ENCODE data around the gene APOL5. TPM values are rescaled to one million over a fixed set of nuclear protein-coding genes. Genes with fewer than 3 reads are reported as not detected.
"Not testable (repeated sequence)": the region's sequence is repeated elsewhere in the genome, so short reads cannot be mapped to it uniquely, and the experiment has no call there.

The APOL5 gene
- total and polyA plus RNA-seq, 2 donors (not counting 1 experiment from before 2014, with no cell fraction given): 0.06 TPM; not detected in 1

- Histone ChIP-seq H3K79me2 (ENCODE audit: control insufficient read depth, insufficient read depth, low read length) (no peaks in the 10 kb centered on the region), H3K9me3 (ENCODE audit: control insufficient read depth, insufficient read depth, low read depth, low read length) (no peaks in the 10 kb centered on the region), H3K4me1 (ENCODE audit: control insufficient read depth, extremely low read depth, insufficient read depth, low read length) (no peaks in the 10 kb centered on the region)
Observed at GRCh38 chr22:35695202-35695601, 22.5 kb upstream of the APOL5 start.

GRCh38 chr22:35697142-35697541, 20.5 kb upstream of the APOL5 start:
- H2AFZ ChIP-seq (ENCODE audit: low read length): no peak overlapping the region
- no peaks in the 10 kb centered on the region for H4K20me1 ChIP-seq (ENCODE audit: control insufficient read depth, extremely low read depth, insufficient read depth, low read length)
- no peak overlapping the region for H3K4me3 ChIP-seq (replicated peaks in 1 of 4; ENCODE audit: control extremely low read depth in 1 of 4, insufficient read depth in 1 of 4, low read depth in 3 of 4, low read length in 4 of 4)
- no peaks in the 10 kb centered on the region for H3K79me2 ChIP-seq (ENCODE audit: control insufficient read depth, insufficient read depth, low read length)
- H3K27me3 ChIP-seq (ENCODE audit: control insufficient read depth, insufficient read depth, low read length): no peaks in the 10 kb centered on the region
- no peaks in the 10 kb centered on the region for H3K9me3 ChIP-seq (ENCODE audit: control insufficient read depth, insufficient read depth, low read depth, low read length)
- no peaks in the 10 kb centered on the region for H3K36me3 ChIP-seq (ENCODE audit: control insufficient read depth, insufficient read depth, low read length)
- H3K9ac ChIP-seq (ENCODE audit: insufficient read depth, low read length): no peak overlapping the region
- no peak for DNase-seq (ENCODE audit: low read depth in 2 of 2)
- no peak overlapping the region for H3K4me2 ChIP-seq (ENCODE audit: extremely low read depth, insufficient read depth, low read length)
- TF ChIP-seq CTCF (conservative IDR thresholded peaks at IDR 0.05 in 1 of 2, IDR thresholded peaks at IDR 0.05 in 1 of 2; ENCODE audit: low read depth in 1 of 2, low read length in 2 of 2): no peak
- no peak for TF ChIP-seq EZH2 (IDR thresholded peaks at IDR 0.05; ENCODE audit: low read length, missing control alignments)
- H3K27ac ChIP-seq (ENCODE audit: insufficient read depth, low read length): no peak overlapping the region
- H3K4me1 ChIP-seq (ENCODE audit: control insufficient read depth, extremely low read depth, insufficient read depth, low read length): no peaks in the 10 kb centered on the region

More at GRCh38 chr22:35695202-35695601, 22.5 kb upstream of the APOL5 start:
- TF ChIP-seq EZH2 (IDR thresholded peaks at IDR 0.05; ENCODE audit: low read length, missing control alignments): no peak
- TF ChIP-seq CTCF (conservative IDR thresholded peaks at IDR 0.05 in 1 of 2, IDR thresholded peaks at IDR 0.05 in 1 of 2; ENCODE audit: low read depth in 1 of 2, low read length in 2 of 2): no peak
- no peak for DNase-seq (ENCODE audit: low read depth in 2 of 2)
- no peaks in the 10 kb centered on the region for H3K36me3 ChIP-seq (ENCODE audit: control insufficient read depth, insufficient read depth, low read length)
- no peak overlapping the region for H3K4me3 ChIP-seq (replicated peaks in 1 of 4; ENCODE audit: control extremely low read depth in 1 of 4, insufficient read depth in 1 of 4, low read depth in 3 of 4, low read length in 4 of 4)
- no peaks in the 10 kb centered on the region for H4K20me1 ChIP-seq (ENCODE audit: control insufficient read depth, extremely low read depth, insufficient read depth, low read length)
- no peak overlapping the region for H2AFZ ChIP-seq (ENCODE audit: low read length)
- no peak overlapping the region for H3K27ac ChIP-seq (ENCODE audit: insufficient read depth, low read length)
- no peak overlapping the region for H3K4me2 ChIP-seq (ENCODE audit: extremely low read depth, insufficient read depth, low read length)
- no peaks in the 10 kb centered on the region for H3K27me3 ChIP-seq (ENCODE audit: control insufficient read depth, insufficient read depth, low read length)
- H3K9ac ChIP-seq (ENCODE audit: insufficient read depth, low read length): no peak overlapping the region

- H2AFZ ChIP-seq (ENCODE audit: low read length); H3K4me1 ChIP-seq (ENCODE audit: control insufficient read depth, extremely low read depth, insufficient read depth, low read length); H3K9ac ChIP-seq (ENCODE audit: insufficient read depth, low read length); H3K4me3 ChIP-seq (replicated peaks in 1 of 4; ENCODE audit: control extremely low read depth in 1 of 4, insufficient read depth in 1 of 4, low read depth in 3 of 4, low read length in 4 of 4); DNase-seq (ENCODE audit: low read depth in 2 of 2); H3K79me2 ChIP-seq (ENCODE audit: control insufficient read depth, insufficient read depth, low read length); H3K27ac ChIP-seq (ENCODE audit: insufficient read depth, low read length); H3K9me3 ChIP-seq (ENCODE audit: control insufficient read depth, insufficient read depth, low read depth, low read length); H3K4me2 ChIP-seq (ENCODE audit: extremely low read depth, insufficient read depth, low read length); H3K27me3 ChIP-seq (ENCODE audit: control insufficient read depth, insufficient read depth, low read length); H4K20me1 ChIP-seq (ENCODE audit: control insufficient read depth, extremely low read depth, insufficient read depth, low read length); H3K36me3 ChIP-seq (ENCODE audit: control insufficient read depth, insufficient read depth, low read length): not testable (repeated sequence)
Observed at GRCh38 chr22:35699852-35700251, 17.8 kb upstream of the APOL5 start.
